M059J (cell line): ENCODE results near the gene CENPP. TPM values are rescaled to one million over a fixed set of nuclear protein-coding genes. Genes with fewer than 3 reads are reported as not detected.
A peak's percentile ranks its signal among the peaks of the same experiment; 100 is the strongest.
"Not testable (repeated sequence)": the region's sequence is repeated elsewhere in the genome, so short reads cannot be mapped to it uniquely, and the experiment has no call there.

Source experiments
- DNase-seq: peaks from one replicate; pipeline ENCODE4 v3.0.0-alpha.2; 2012; ENCODE audit warnings: low read depth
- total RNA-seq: library from RNA; depleted of rRNA; stranded (reverse); fragments of >200 nt; shearing (Covaris generic); gene quantifications from 2 replicates; pipeline ENCODE4 v1.2.3, GENCODE V29; 2014

CENPP gene
- total RNA-seq, 1 experiment from 2014 or later = 23.1 TPM

GRCh38 chr9:92614763-92615461 lies 289.2 kb downstream of the CENPP start:
- no peak for DNase-seq

- DNase-seq = no peak
Observed at GRCh38 chr9:92615790-92616189, 290.0 kb downstream of the CENPP start.

- no peak for DNase-seq
Observed at GRCh38 chr9:92616199-92616641, 290.5 kb downstream of the CENPP start.

- DNase-seq = no peak
Observed at GRCh38 chr9:92616655-92617111, 290.9 kb downstream of the CENPP start.

- DNase-seq = no peak
Observed at GRCh38 chr9:92617195-92617813, 291.6 kb downstream of the CENPP start.

GRCh38 chr9:92617951-92618510 lies 292.3 kb downstream of the CENPP start:
- DNase-seq = no peak

GRCh38 chr9:92618633-92619225 lies 293.0 kb downstream of the CENPP start:
- no peak for DNase-seq

- no peak for DNase-seq
Observed at GRCh38 chr9:92619601-92620300, 294.0 kb downstream of the CENPP start.

GRCh38 chr9:92620845-92621244 lies 295.1 kb downstream of the CENPP start:
- no peak for DNase-seq

- not testable (repeated sequence) for DNase-seq
Observed at GRCh38 chr9:92623936-92624335, 298.2 kb downstream of the CENPP start.

GRCh38 chr9:92626484-92626883 lies 300.7 kb downstream of the CENPP start:
- no peak for DNase-seq

GRCh38 chr9:92627651-92628050 lies 301.9 kb downstream of the CENPP start:
- no peak for DNase-seq

- peak; percentile 7 for DNase-seq
Observed at GRCh38 chr9:92631452-92632343, 305.9 kb downstream of the CENPP start.

GRCh38 chr9:92632641-92633040 lies 306.9 kb downstream of the CENPP start:
- no peak for DNase-seq

- no peak for DNase-seq
Observed at GRCh38 chr9:92633614-92634278, 308.0 kb downstream of the CENPP start.

GRCh38 chr9:92634712-92635605 lies 309.2 kb downstream of the CENPP start:
- peak; percentile 45 for DNase-seq

- DNase-seq = no peak
Observed at GRCh38 chr9:92635760-92636159, 310.0 kb downstream of the CENPP start.

- DNase-seq = no peak
Observed at GRCh38 chr9:92636627-92637026, 310.9 kb downstream of the CENPP start.

- DNase-seq = no peak
Observed at GRCh38 chr9:92637326-92637725, 311.6 kb downstream of the CENPP start.
